Kidney epithelial cell (primary cell): ENCODE data around the gene RIN3. TPM values are rescaled to one million over a fixed set of nuclear protein-coding genes. Genes with fewer than 3 reads are reported as not detected.

Source experiments
- DNase-seq: peaks from one replicate; pipeline ENCODE4 v3.0.0-alpha.2; 2010; ENCODE audit warnings: low read depth
- H3K27me3 ChIP-seq: 2 replicates; pipeline ENCODE4 v1.6.0; 2011; ENCODE audit warnings: low read length; ENCODE audit not compliant: control insufficient read depth, insufficient read depth
- H3K36me3 ChIP-seq: 2 replicates; pipeline ENCODE4 v1.5.1; 2011; ENCODE audit warnings: low read length; ENCODE audit not compliant: control insufficient read depth, insufficient read depth
- H3K4me3 ChIP-seq: 2 replicates; pipeline ENCODE4 v1.5.1; 2011; ENCODE audit warnings: low read depth, mild to moderate bottlenecking, control low read depth, low read length
- total RNA-seq: library from RNA; depleted of rRNA; stranded (reverse); fragments of >200 nt; gene quantifications from 2 replicates; pipeline ENCODE4 v1.2.3, GENCODE V29; 2015
- TF ChIP-seq, protein P1 (sequence below): IDR thresholded peaks from 2 replicates; pipeline ENCODE4 v1.5.1; 2011; ENCODE audit warnings: mild to moderate bottlenecking, moderate library complexity, low read length, control low read depth, inconsistent platforms; ENCODE audit not compliant: insufficient read depth, poor library complexity, severe bottlenecking

Gene RIN3
- total RNA-seq, 1 donor from 2014 or later = 6.0 TPM

- Histone ChIP-seq H3K4me3 (no peak overlapping the region), H3K27me3 (no peaks in the 10 kb centered on the region), H3K36me3 (no peaks in the 10 kb centered on the region)
- DNase-seq = no peak
- TF ChIP-seq, protein P1, sequence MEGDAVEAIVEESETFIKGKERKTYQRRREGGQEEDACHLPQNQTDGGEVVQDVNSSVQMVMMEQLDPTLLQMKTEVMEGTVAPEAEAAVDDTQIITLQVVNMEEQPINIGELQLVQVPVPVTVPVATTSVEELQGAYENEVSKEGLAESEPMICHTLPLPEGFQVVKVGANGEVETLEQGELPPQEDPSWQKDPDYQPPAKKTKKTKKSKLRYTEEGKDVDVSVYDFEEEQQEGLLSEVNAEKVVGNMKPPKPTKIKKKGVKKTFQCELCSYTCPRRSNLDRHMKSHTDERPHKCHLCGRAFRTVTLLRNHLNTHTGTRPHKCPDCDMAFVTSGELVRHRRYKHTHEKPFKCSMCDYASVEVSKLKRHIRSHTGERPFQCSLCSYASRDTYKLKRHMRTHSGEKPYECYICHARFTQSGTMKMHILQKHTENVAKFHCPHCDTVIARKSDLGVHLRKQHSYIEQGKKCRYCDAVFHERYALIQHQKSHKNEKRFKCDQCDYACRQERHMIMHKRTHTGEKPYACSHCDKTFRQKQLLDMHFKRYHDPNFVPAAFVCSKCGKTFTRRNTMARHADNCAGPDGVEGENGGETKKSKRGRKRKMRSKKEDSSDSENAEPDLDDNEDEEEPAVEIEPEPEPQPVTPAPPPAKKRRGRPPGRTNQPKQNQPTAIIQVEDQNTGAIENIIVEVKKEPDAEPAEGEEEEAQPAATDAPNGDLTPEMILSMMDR = no peak
These were observed 58.5 kb downstream of the RIN3 start for GRCh38 chr14:92572050-92572449.

DNA sequence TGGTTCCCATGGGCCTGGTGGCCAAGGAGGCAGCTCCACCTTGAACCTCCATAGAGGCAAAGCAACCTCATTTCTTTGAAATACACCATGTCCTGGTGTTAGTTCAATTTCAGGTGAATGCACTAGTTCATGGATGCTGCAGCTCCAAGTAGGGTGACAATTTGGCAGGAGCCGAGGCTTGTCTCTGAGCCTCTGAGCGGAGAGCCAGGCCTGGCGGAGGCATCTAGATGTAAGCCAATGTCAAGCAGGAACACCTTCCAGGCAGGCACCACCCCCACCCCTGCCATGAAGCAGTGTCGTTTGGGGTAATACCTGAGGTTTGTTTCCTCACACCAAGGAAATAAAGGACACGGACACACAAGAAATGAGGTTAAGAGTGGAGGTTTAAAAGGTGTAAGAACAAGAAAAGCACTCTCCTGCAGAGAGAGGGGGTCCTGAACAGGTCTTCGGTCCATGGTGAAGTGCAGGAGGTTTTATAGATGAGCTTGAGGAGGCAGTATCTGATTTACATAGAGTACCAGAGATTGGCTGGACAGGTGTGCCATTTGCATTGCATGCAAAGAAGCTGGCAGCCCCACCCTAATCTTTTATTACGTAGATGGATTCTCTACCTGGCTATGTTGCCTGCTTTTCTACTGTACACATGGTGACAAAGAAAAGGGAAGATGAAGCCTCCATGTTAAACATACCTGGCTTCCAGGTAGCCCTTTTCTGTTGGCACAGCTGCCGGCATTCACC, 60.3 kb downstream of the RIN3 start:
- no peaks in the 10 kb centered on the region for H3K27me3 ChIP-seq
- H3K36me3 ChIP-seq = no peaks in the 10 kb centered on the region
- no peak overlapping the region for H3K4me3 ChIP-seq
- DNase-seq = no peak
- TF ChIP-seq, protein P1 = no peak

DNA sequence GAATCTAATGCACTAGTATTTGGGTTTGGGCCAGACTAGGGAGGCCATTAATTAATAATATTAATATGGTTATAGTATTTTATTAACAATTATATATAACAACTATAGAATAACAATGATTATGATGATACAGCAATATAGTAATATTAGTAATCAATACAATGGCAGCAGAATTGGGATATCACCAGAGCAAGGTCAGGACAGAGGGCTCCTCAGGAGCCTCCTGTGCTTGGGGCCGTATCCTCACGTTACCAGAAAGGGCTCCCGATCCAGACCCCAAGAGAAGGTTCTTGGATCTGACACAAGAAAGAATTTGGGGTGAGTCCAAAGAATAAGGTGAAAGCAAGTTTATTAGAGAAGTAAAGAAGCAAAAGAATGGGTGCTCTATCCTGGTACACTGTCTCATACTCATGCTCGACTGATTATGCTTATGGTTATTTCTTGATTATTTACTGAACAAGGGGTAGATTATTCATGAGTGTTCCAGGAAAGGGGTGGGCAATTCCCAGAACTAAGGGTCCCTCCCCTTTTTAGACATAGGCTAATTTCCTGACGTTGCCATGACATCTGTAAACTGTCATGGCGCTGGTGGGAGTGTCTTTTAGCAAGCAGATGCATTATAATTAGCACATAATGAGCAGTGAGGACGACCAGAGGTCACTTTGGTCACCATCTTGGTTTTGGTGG, 61.6 kb downstream of the RIN3 start:
- Histone ChIP-seq H3K36me3 (no peaks in the 10 kb centered on the region), H3K4me3 (no peak overlapping the region), H3K27me3 (no peaks in the 10 kb centered on the region)
- TF ChIP-seq, protein P1 = no peak
- DNase-seq = no peak

- no peak overlapping the region for H3K4me3 ChIP-seq
These were observed 62.2 kb downstream of the RIN3 start for GRCh38 chr14:92575748-92576303.

DNA sequence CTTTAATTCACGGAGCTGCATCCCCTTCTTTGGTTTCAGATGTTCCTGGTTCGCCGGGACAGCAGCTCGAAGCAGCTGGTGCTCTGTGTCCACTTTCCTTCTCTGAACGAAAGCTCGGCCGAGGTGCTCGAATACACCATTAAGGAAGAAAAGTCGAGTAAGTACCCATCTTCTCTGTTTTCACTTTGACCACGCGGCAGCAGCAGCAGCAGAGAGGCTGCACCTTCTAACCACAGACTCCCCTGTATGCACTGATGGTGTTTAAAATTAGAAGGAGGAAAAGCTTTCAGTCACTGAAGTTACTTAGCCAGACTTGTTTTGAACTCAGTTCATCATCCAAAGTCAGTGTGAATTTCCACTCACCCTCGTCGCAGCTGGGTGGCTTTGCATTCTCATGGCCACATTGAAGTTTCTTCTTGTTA, 63.8 kb downstream of the RIN3 start:
- no peak for DNase-seq
- no peaks in the 10 kb centered on the region for H3K27me3 ChIP-seq

More at GRCh38 chr14:92575748-92576303, 62.2 kb downstream of the RIN3 start:
- Histone ChIP-seq H3K27me3 (no peaks in the 10 kb centered on the region), H3K36me3 (no peaks in the 10 kb centered on the region)
- DNase-seq = no peak
- TF ChIP-seq, protein P1 = no peak

More for the DNA sequence above, 63.8 kb downstream of the RIN3 start:
- Histone ChIP-seq H3K4me3 (no peak overlapping the region), H3K36me3 (peaks cover 1% of the 10 kb centered on the region)
- TF ChIP-seq, protein P1 = no peak
